Measurements from ENCODE around the gene PDLIM1.

DNA sequence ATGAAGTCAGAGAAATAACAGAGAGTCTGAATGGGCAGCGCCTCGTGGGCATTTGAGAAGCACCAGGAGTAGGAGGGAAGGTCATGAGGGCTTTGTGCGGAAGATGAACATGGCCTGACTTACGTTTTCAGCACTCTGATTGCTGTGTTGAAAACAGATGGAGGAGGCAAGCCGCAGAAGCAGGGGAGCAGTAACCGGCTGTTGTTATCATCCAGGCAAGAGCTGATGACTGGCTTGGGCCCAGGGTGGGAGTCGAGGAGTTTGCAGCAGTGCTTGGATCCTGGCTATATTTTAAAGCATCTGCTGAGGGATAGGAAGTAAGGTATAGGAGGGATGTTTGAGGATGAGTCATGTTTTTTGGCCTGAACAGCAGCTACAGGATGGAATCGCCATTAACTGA is 12.7 kb upstream of the PDLIM1 start:
- TF ChIP-seq, protein P1, sequence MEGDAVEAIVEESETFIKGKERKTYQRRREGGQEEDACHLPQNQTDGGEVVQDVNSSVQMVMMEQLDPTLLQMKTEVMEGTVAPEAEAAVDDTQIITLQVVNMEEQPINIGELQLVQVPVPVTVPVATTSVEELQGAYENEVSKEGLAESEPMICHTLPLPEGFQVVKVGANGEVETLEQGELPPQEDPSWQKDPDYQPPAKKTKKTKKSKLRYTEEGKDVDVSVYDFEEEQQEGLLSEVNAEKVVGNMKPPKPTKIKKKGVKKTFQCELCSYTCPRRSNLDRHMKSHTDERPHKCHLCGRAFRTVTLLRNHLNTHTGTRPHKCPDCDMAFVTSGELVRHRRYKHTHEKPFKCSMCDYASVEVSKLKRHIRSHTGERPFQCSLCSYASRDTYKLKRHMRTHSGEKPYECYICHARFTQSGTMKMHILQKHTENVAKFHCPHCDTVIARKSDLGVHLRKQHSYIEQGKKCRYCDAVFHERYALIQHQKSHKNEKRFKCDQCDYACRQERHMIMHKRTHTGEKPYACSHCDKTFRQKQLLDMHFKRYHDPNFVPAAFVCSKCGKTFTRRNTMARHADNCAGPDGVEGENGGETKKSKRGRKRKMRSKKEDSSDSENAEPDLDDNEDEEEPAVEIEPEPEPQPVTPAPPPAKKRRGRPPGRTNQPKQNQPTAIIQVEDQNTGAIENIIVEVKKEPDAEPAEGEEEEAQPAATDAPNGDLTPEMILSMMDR (conservative IDR thresholded peaks at IDR 0.05 in 1 of 2, IDR thresholded peaks at IDR 0.05 in 1 of 2; ENCODE audit: low read depth in 1 of 2, low read length in 2 of 2): no peak
- TF ChIP-seq EZH2 (IDR thresholded peaks at IDR 0.05; ENCODE audit: low read length, missing control alignments): no peak
